HFF-Myc (cell line): ENCODE data around the gene OAF.

Source experiments
- DNase-seq: peaks from one replicate; pipeline ENCODE4 v3.0.0-alpha.2; 2011; ENCODE audit warnings: low read depth; ENCODE audit errors: extremely low read depth
- H3K4me3 ChIP-seq: replicated peaks from 2 replicates; pipeline ENCODE4 v1.5.1; 2011; ENCODE audit warnings: low read depth, mild to moderate bottlenecking, control low read depth, low read length
- CTCF ChIP-seq: IDR thresholded peaks from 2 replicates; pipeline ENCODE4 v1.5.1; 2012; ENCODE audit warnings: mild to moderate bottlenecking, low read depth, low read length, control low read depth; ENCODE audit errors: missing control alignments

Gene OAF

DNA sequence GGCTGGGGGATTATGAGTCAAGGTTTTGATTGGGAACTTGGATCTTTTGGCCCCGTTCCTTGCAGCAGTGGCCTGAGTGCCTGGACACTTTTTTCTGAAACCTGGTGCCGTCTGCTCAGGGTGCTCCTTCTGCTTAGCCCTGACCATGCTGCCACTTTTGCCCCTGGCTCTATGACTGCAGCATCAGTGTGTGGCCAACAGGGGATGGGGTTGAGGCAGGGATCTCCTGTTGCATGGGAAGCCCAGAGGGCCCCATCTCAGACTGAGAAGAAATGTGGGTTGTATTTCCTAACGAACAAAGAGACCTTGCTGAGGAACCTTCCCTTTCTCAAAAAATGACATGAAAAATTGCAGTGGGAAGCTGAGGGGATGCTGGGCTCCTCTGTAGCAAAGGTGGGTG lies 47.8 kb downstream of the OAF start:
- H3K4me3 ChIP-seq, result no peak overlapping the region
- peak; percentile 14 for TF ChIP-seq CTCF
- DNase-seq, result no peak

- no peak overlapping the region for H3K4me3 ChIP-seq
- no peak for TF ChIP-seq CTCF
- no peak for DNase-seq
Observed at GRCh38 chr11:120259241-120259640, 48.4 kb downstream of the OAF start.

GRCh38 chr11:120259988-120260565 lies 49.2 kb downstream of the OAF start:
- DNase-seq, result no peak
- no peak overlapping the region for H3K4me3 ChIP-seq
- TF ChIP-seq CTCF, result no peak

- DNase-seq, result no peak
- H3K4me3 ChIP-seq, result no peak overlapping the region
- TF ChIP-seq CTCF, result no peak
Observed at GRCh38 chr11:120260616-120261015, 49.8 kb downstream of the OAF start.

GRCh38 chr11:120261321-120261720 lies 50.5 kb downstream of the OAF start:
- DNase-seq, result no peak
- no peak for TF ChIP-seq CTCF
- no peak overlapping the region for H3K4me3 ChIP-seq

DNA sequence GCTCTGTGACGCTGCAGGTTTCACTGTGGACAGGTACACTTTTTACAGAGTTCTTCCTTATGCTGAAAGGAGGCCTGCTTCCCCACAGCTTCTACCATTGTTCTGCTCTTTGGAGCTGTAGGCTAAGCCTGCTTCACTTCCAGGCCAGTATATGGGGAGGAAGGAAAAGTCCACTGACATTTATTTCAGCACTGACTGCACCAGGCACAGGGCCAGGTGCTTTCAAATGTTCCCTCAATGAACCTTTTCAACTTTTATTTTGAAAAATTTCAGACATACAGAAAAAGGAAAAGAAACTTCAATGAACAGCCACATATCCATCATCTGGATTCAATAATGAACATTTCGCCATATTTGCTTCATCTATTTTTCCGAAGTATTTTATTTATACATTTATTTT lies 51.1 kb downstream of the OAF start:
- no peak overlapping the region for H3K4me3 ChIP-seq
- no peak for DNase-seq
- TF ChIP-seq CTCF, result no peak

DNA sequence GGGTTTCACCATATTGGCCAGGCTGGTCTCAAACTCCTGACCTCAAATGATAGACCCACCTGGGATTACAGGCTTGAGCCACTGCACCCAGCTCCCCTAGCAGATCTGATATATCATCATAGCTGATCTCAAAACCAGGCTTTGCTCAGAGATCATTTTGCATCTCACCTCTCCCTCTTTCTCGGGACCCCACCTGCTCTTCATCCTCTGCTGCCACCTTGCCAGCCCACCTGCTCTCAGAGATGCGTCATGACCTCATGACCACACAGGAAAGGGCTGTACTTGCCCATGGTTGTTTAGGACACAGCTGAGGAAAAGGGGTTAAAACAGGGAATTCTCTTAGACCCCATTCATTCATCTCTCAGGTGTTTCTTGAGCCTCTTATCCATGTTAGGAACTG lies 56.5 kb downstream of the OAF start:
- no peak for TF ChIP-seq CTCF
- DNase-seq, result no peak
- H3K4me3 ChIP-seq, result no peak overlapping the region
